ENCODE data around the gene UBQLN2. TPM values are rescaled to one million over a fixed set of nuclear protein-coding genes. Genes with fewer than 3 reads are reported as not detected.

The UBQLN2 gene
- polyA plus RNA-seq, 3 donors = 45.4 to 46.5 (median 46.1) TPM

Other genes starting within 250 kb of the UBQLN2 start
- gene NBDY, start 165.6 kb downstream of the UBQLN2 start, polyA plus RNA-seq (ENCODE audit: insufficient read length in 3 of 3) = 100 to 1,000 TPM; 104 to 108 (median 104) TPM